ENCODE results near the gene REM1. TPM values are rescaled to one million over a fixed set of nuclear protein-coding genes. Genes with fewer than 3 reads are reported as not detected.
"Not testable (repeated sequence)": the region's sequence is repeated elsewhere in the genome, so short reads cannot be mapped to it uniquely, and the experiment has no call there.

Gene REM1
- total RNA-seq, 4 donors from 2014 or later, result 0.57 to 2.3 (median 0.64) TPM; not detected in 1

- H3K36me3 ChIP-seq, result no peaks in the 10 kb centered on the region
- H3K9me3 ChIP-seq, result no peaks in the 10 kb centered on the region
- no peaks in the 10 kb centered on the region for H3K27me3 ChIP-seq
- peak overlapping the region; percentile 97 for H3K4me3 ChIP-seq
- 21% methylated on average over 4 of the region's 4 CpGs for WGBS
- H3K27ac ChIP-seq, result peak overlapping the region; percentile 83
- TF ChIP-seq EP300 (IDR thresholded peaks at IDR 0.05), result no peak
- no peak for TF ChIP-seq POLR2A (IDR thresholded peaks at IDR 0.05)
- no peak for TF ChIP-seq POLR2AphosphoS5 (IDR thresholded peaks at IDR 0.05)
- no peak for TF ChIP-seq CTCF (IDR thresholded peaks at IDR 0.05)
- peaks cover 37% of the 10 kb centered on the region for H3K4me1 ChIP-seq
- no peak for DNase-seq (ENCODE audit: low spot score in 2 of 2)
These were observed 40.1 kb downstream of the REM1 start for GRCh38 chr20:31515072-31515774.

GRCh38 chr20:31515775-31516107 lies 40.7 kb downstream of the REM1 start:
- peaks cover 37% of the 10 kb centered on the region for H3K4me1 ChIP-seq
- no peaks in the 10 kb centered on the region for H3K9me3 ChIP-seq
- TF ChIP-seq EP300 (IDR thresholded peaks at IDR 0.05) (no peak), POLR2AphosphoS5 (IDR thresholded peaks at IDR 0.05) (no peak), POLR2A (IDR thresholded peaks at IDR 0.05) (no peak), CTCF (IDR thresholded peaks at IDR 0.05) (no peak)
- no peak overlapping the region for H3K27ac ChIP-seq
- H3K36me3 ChIP-seq, result no peaks in the 10 kb centered on the region
- no peak for DNase-seq (ENCODE audit: low spot score in 2 of 2)
- H3K27me3 ChIP-seq, result no peaks in the 10 kb centered on the region
- 79% methylated on average over 3 of the region's 3 CpGs for WGBS
- H3K4me3 ChIP-seq, result peak overlapping the region; percentile 97

- DNase-seq (ENCODE audit: low spot score in 2 of 2), result no peak
- H3K27me3 ChIP-seq, result no peaks in the 10 kb centered on the region
- TF ChIP-seq EP300 (IDR thresholded peaks at IDR 0.05), result no peak
- no peak for TF ChIP-seq POLR2AphosphoS5 (IDR thresholded peaks at IDR 0.05)
- no peak for TF ChIP-seq CTCF (IDR thresholded peaks at IDR 0.05)
- peak overlapping the region; percentile 97 for H3K4me3 ChIP-seq
- no peak overlapping the region for H3K27ac ChIP-seq
- H3K9me3 ChIP-seq, result no peaks in the 10 kb centered on the region
- WGBS, result 92% methylated on average over 4 of the region's 4 CpGs
- no peaks in the 10 kb centered on the region for H3K36me3 ChIP-seq
- peaks cover 37% of the 10 kb centered on the region for H3K4me1 ChIP-seq
These were observed 41.1 kb downstream of the REM1 start for GRCh38 chr20:31516166-31516565.

- peak overlapping the region; percentile 3 for H3K27ac ChIP-seq
- no peaks in the 10 kb centered on the region for H3K9me3 ChIP-seq
- H3K27me3 ChIP-seq, result no peaks in the 10 kb centered on the region
- 77% methylated on average over 2 of the region's 2 CpGs for WGBS
- no peaks in the 10 kb centered on the region for H3K36me3 ChIP-seq
- TF ChIP-seq EP300 (IDR thresholded peaks at IDR 0.05) (no peak), POLR2AphosphoS5 (IDR thresholded peaks at IDR 0.05) (no peak), CTCF (IDR thresholded peaks at IDR 0.05) (no peak), POLR2A (IDR thresholded peaks at IDR 0.05) (no peak)
- H3K4me3 ChIP-seq, result peak overlapping the region; percentile 97
- DNase-seq (ENCODE audit: low spot score in 2 of 2), result no peak
- peaks cover 37% of the 10 kb centered on the region for H3K4me1 ChIP-seq
These were observed 41.6 kb downstream of the REM1 start for GRCh38 chr20:31516651-31517050.

- peak; percentile 73 to 83 for DNase-seq (ENCODE audit: low spot score in 2 of 2)
- Histone ChIP-seq H3K4me1 (peaks cover 38% of the 10 kb centered on the region), H3K36me3 (no peaks in the 10 kb centered on the region), H3K4me3 (no peak overlapping the region), H3K27me3 (no peaks in the 10 kb centered on the region), H3K27ac (peak overlapping the region; percentile 3), H3K9me3 (no peaks in the 10 kb centered on the region)
- TF ChIP-seq CTCF (IDR thresholded peaks at IDR 0.05) (peak in 1 of 2 donors; percentile 8), POLR2A (IDR thresholded peaks at IDR 0.05) (no peak)
- WGBS, result 38% methylated on average over 4 of the region's 4 CpGs
These were observed 42.3 kb downstream of the REM1 start for GRCh38 chr20:31517373-31517772.

- 83% methylated on average over 7 of the region's 7 CpGs for WGBS
- not testable (repeated sequence) for DNase-seq (ENCODE audit: low spot score in 2 of 2); H3K36me3 ChIP-seq; H3K27me3 ChIP-seq; H3K4me3 ChIP-seq; H3K9me3 ChIP-seq
- Histone ChIP-seq H3K4me1 (peaks cover 36% of the 10 kb centered on the region), H3K27ac (peak overlapping the region; percentile 7)
These were observed 46.2 kb downstream of the REM1 start for GRCh38 chr20:31521267-31521666.

Data from suprapubic skin (tissue), 4 donors.